Measurements from ENCODE around the gene TMEM259.

GRCh38 chr19:986083-986482 lies 34.8 kb downstream of the TMEM259 start:
- TF ChIP-seq CTCF (IDR thresholded peaks at IDR 0.05) (no peak), POLR2AphosphoS5 (IDR thresholded peaks at IDR 0.05) (no peak), POLR2A (IDR thresholded peaks at IDR 0.05) (no peak)

Data from gastroesophageal sphincter (tissue), 3 donors.